IMR-90 (cell line): ENCODE results near the gene RAD51B.

ENCODE experiments used
- BHLHE40 ChIP-seq: fragments of 150-350 bp; IDR thresholded peaks from 2 replicates; pipeline ENCODE4 v1.6.1; 2016; ENCODE audit warnings: mild to moderate bottlenecking, low read depth, low read length
- MAFK ChIP-seq: IDR thresholded peaks from 2 replicates; pipeline ENCODE4 v1.6.1; 2012; ENCODE audit warnings: low read depth, low read length, improper control_type of control experiment
- MXI1 ChIP-seq: IDR thresholded peaks from 2 replicates; pipeline ENCODE4 v1.6.1; 2012; ENCODE audit warnings: low read depth, mild to moderate bottlenecking, low read length, moderate library complexity, borderline replicate concordance
- NFE2L2 ChIP-seq: fragments of 150-350 bp; IDR thresholded peaks from 2 replicates; pipeline ENCODE4 v1.6.1; 2016; ENCODE audit warnings: low read depth, mild to moderate bottlenecking, low read length
- POLR2A ChIP-seq: IDR thresholded peaks from 2 replicates; pipeline ENCODE4 v1.6.1; 2012; ENCODE audit warnings: mild to moderate bottlenecking, low read depth, low read length
- RAD21 ChIP-seq: IDR thresholded peaks from 2 replicates; pipeline ENCODE4 v1.6.1; 2012; ENCODE audit warnings: low read length, improper control_type of control experiment
- RFX5 ChIP-seq: IDR thresholded peaks from 2 replicates; pipeline ENCODE4 v1.8.0; 2012; ENCODE audit warnings: low read depth, mild to moderate bottlenecking, low read length, moderate library complexity
- TF ChIP-seq, protein P1 (sequence below): fragments of 150-350 bp; IDR thresholded peaks from 2 replicates; pipeline ENCODE4 v1.6.1; 2016; ENCODE audit warnings: low read depth, mild to moderate bottlenecking, low read length, moderate library complexity, borderline replicate concordance
- TF ChIP-seq, protein P2 (sequence below): conservative IDR thresholded peaks from 2 replicates; pipeline ENCODE4 v1.5.1; 2012; ENCODE audit warnings: mild to moderate bottlenecking, low read depth, low read length, improper control_type of control experiment
- TF ChIP-seq, protein P3 (sequence below): fragments of 150-350 bp; IDR thresholded peaks from 2 replicates; pipeline ENCODE4 v1.6.1; 2017; ENCODE audit warnings: mild to moderate bottlenecking, antibody characterized with exemption, low read length, low read depth

DNA sequence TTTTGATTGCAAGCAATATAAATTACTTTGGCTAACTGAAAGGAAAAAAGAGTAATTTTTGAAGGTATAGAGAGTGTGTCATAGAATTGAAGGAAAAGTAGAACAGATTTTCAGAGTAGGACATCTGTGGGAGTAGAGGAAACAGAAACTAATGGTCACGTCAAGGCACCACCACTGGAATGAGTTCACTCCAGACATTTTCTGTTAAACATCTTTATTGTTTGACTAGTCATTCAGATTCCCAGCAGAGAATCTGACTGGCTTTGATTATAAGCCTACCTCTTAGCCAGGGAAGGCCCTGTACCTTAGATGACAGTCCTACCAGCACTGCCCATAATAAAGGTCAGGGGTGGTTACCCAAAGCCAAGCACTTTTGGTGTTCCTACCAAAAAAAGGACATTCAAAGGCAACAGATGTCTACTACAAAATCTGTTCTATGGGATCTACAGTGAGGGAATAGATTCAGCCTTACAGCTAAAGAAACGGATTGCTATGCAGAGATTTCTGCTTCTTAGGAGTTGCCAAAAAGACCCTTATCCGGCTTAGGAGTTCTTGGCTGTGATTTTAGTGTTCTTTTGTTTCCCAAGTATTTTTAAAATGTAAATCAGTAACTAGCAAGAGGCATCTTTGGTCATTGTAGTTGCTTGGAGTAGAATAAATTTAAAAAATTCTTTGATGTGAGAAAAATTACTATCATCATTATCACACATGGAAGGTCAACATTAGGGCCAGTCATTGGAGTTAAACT, 410.8 kb downstream of the RAD51B start:
- TF ChIP-seq, protein P1, sequence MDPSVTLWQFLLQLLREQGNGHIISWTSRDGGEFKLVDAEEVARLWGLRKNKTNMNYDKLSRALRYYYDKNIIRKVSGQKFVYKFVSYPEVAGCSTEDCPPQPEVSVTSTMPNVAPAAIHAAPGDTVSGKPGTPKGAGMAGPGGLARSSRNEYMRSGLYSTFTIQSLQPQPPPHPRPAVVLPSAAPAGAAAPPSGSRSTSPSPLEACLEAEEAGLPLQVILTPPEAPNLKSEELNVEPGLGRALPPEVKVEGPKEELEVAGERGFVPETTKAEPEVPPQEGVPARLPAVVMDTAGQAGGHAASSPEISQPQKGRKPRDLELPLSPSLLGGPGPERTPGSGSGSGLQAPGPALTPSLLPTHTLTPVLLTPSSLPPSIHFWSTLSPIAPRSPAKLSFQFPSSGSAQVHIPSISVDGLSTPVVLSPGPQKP = no peak
- TF ChIP-seq, protein P2, sequence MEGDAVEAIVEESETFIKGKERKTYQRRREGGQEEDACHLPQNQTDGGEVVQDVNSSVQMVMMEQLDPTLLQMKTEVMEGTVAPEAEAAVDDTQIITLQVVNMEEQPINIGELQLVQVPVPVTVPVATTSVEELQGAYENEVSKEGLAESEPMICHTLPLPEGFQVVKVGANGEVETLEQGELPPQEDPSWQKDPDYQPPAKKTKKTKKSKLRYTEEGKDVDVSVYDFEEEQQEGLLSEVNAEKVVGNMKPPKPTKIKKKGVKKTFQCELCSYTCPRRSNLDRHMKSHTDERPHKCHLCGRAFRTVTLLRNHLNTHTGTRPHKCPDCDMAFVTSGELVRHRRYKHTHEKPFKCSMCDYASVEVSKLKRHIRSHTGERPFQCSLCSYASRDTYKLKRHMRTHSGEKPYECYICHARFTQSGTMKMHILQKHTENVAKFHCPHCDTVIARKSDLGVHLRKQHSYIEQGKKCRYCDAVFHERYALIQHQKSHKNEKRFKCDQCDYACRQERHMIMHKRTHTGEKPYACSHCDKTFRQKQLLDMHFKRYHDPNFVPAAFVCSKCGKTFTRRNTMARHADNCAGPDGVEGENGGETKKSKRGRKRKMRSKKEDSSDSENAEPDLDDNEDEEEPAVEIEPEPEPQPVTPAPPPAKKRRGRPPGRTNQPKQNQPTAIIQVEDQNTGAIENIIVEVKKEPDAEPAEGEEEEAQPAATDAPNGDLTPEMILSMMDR = no peak
- no peak for TF ChIP-seq BHLHE40
- no peak for TF ChIP-seq POLR2A
- TF ChIP-seq RAD21 = no peak
- no peak for TF ChIP-seq MXI1
- TF ChIP-seq MAFK = no peak
- TF ChIP-seq, protein P3, sequence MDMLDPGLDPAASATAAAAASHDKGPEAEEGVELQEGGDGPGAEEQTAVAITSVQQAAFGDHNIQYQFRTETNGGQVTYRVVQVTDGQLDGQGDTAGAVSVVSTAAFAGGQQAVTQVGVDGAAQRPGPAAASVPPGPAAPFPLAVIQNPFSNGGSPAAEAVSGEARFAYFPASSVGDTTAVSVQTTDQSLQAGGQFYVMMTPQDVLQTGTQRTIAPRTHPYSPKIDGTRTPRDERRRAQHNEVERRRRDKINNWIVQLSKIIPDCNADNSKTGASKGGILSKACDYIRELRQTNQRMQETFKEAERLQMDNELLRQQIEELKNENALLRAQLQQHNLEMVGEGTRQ = no peak
- TF ChIP-seq NFE2L2 = no peak
- TF ChIP-seq RFX5 = no peak
